Duodenal mucosa (tissue), 2 donors: Measurements from ENCODE around the gene FOXO4.
"Not testable (repeated sequence)": the region's sequence is repeated elsewhere in the genome, so short reads cannot be mapped to it uniquely, and the experiment has no call there.

Experiments
- H3K27ac ChIP-seq: one replicate; pipeline ENCODE4 v1.7.0; 2013; ENCODE audit warnings: low read depth, low read length
- H3K27me3 ChIP-seq, 2 donors: one replicate each; pipeline ENCODE4 v1.7.0; 2013; ENCODE audit warnings: low read length in 2 of 2, control low read depth in 1 of 2; ENCODE audit not compliant: insufficient read depth in 2 of 2, control insufficient read depth in 1 of 2
- H3K36me3 ChIP-seq, 2 donors: one replicate each; pipeline ENCODE4 v1.7.0; 2013; ENCODE audit warnings: low read length in 2 of 2, control low read depth in 1 of 2; ENCODE audit not compliant: insufficient read depth in 2 of 2, control insufficient read depth in 1 of 2
- H3K4me1 ChIP-seq, 2 donors: one replicate each; pipeline ENCODE4 v1.7.0; 2013; ENCODE audit warnings: low read length in 2 of 2, control low read depth in 1 of 2; ENCODE audit not compliant: insufficient read depth in 2 of 2, control insufficient read depth in 1 of 2
- H3K4me3 ChIP-seq, 2 donors: one replicate each; pipeline ENCODE4 v1.7.0; 2013; ENCODE audit warnings: low read length in 2 of 2, low read depth in 1 of 2
- H3K9ac ChIP-seq, 2 donors: one replicate each; pipeline ENCODE4 v1.7.0; 2013; ENCODE audit warnings: low read length in 2 of 2, low read depth in 1 of 2
- H3K9me3 ChIP-seq, 2 donors: one replicate each; pipeline ENCODE4 v1.7.0; 2013; ENCODE audit warnings: low read length in 2 of 2, control low read depth in 1 of 2; ENCODE audit not compliant: control insufficient read depth in 1 of 2

The FOXO4 gene

GRCh38 chrX:71095555-71095980 is at the start of gene FOXO4:
Gene FOXO4, plus strand, starts transcription at chrX:71095851. Its CDS starts 678 bp downstream, at chrX:71096529.
- H3K4me1 ChIP-seq = peaks cover 10 to 21% of the 10 kb centered on the region in 2 donors
- H3K36me3 ChIP-seq = no peaks in the 10 kb centered on the region
- no peaks in the 10 kb centered on the region for H3K9me3 ChIP-seq
- H3K4me3 ChIP-seq = peak within 1 kb of the TSS; percentile 84 to 86
- H3K9ac ChIP-seq = peak within 1 kb of the TSS; percentile 66 to 68
- no peak within 1 kb of the TSS for H3K27ac ChIP-seq
- H3K27me3 ChIP-seq = no peaks in the 10 kb centered on the region

- not testable (repeated sequence) for H3K27ac ChIP-seq, H3K36me3 ChIP-seq, H3K4me3 ChIP-seq, H3K9me3 ChIP-seq, H3K4me1 ChIP-seq, H3K27me3 ChIP-seq, H3K9ac ChIP-seq
Observed at GRCh38 chrX:71047891-71048290, 47.8 kb upstream of the FOXO4 start.

GRCh38 chrX:71052721-71053120 is 42.9 kb upstream of the FOXO4 start:
- Histone ChIP-seq H3K9me3 (no peaks in the 10 kb centered on the region), H3K9ac (no peak overlapping the region), H3K4me1 (no peaks in the 10 kb centered on the region), H3K27me3 (no peaks in the 10 kb centered on the region), H3K27ac (no peak overlapping the region), H3K4me3 (peak overlapping the region; percentile 18 to 22), H3K36me3 (no peaks in the 10 kb centered on the region)

GRCh38 chrX:71053217-71053621 is 42.4 kb upstream of the FOXO4 start:
- Histone ChIP-seq H3K9me3 (no peaks in the 10 kb centered on the region), H3K36me3 (no peaks in the 10 kb centered on the region), H3K4me3 (peak overlapping the region; percentile 22 to 36), H3K27ac (no peak overlapping the region), H3K27me3 (no peaks in the 10 kb centered on the region), H3K9ac (no peak overlapping the region), H3K4me1 (no peaks in the 10 kb centered on the region)

- no peaks in the 10 kb centered on the region for H3K4me1 ChIP-seq
- no peaks in the 10 kb centered on the region for H3K27me3 ChIP-seq
- H3K9ac ChIP-seq = no peak overlapping the region
- H3K9me3 ChIP-seq = no peaks in the 10 kb centered on the region
- H3K36me3 ChIP-seq = peaks cover 4 to 18% of the 10 kb centered on the region in 2 donors
- H3K27ac ChIP-seq = no peak overlapping the region
- H3K4me3 ChIP-seq = no peak overlapping the region
Observed at GRCh38 chrX:71056867-71057266, 38.8 kb upstream of the FOXO4 start.

- Histone ChIP-seq H3K36me3 (peaks cover 4 to 24% of the 10 kb centered on the region in 2 donors), H3K4me3 (no peak overlapping the region), H3K27me3 (no peaks in the 10 kb centered on the region), H3K9ac (no peak overlapping the region), H3K4me1 (no peaks in the 10 kb centered on the region), H3K27ac (no peak overlapping the region), H3K9me3 (no peaks in the 10 kb centered on the region)
Observed at GRCh38 chrX:71057848-71058530, 37.7 kb upstream of the FOXO4 start.

GRCh38 chrX:71060127-71060526 is 35.5 kb upstream of the FOXO4 start:
- H3K9ac ChIP-seq = no peak overlapping the region
- no peaks in the 10 kb centered on the region for H3K9me3 ChIP-seq

GRCh38 chrX:71067089-71067488 is 28.6 kb upstream of the FOXO4 start:
- H3K9ac ChIP-seq = peak overlapping the region; percentile 58 to 66
- no peak overlapping the region for H3K27ac ChIP-seq
- H3K27me3 ChIP-seq = no peaks in the 10 kb centered on the region
- H3K36me3 ChIP-seq = peaks cover 0 to 5% of the 10 kb centered on the region in 2 donors
- no peaks in the 10 kb centered on the region for H3K9me3 ChIP-seq
- H3K4me3 ChIP-seq = peak overlapping the region; percentile 87 to 89
- H3K4me1 ChIP-seq = peaks cover 0 to 5% of the 10 kb centered on the region in 2 donors

More at GRCh38 chrX:71060127-71060526, 35.5 kb upstream of the FOXO4 start:
- H3K27me3 ChIP-seq = no peaks in the 10 kb centered on the region
- no peak overlapping the region for H3K27ac ChIP-seq
- H3K4me3 ChIP-seq = no peak overlapping the region
- H3K4me1 ChIP-seq = no peaks in the 10 kb centered on the region
- peaks cover 4 to 24% of the 10 kb centered on the region in 2 donors for H3K36me3 ChIP-seq

GRCh38 chrX:71067712-71068043 is 28.0 kb upstream of the FOXO4 start:
- Histone ChIP-seq H3K9me3 (no peaks in the 10 kb centered on the region), H3K36me3 (peaks cover 0 to 2% of the 10 kb centered on the region in 2 donors), H3K4me1 (peaks cover 0 to 5% of the 10 kb centered on the region in 2 donors), H3K27me3 (no peaks in the 10 kb centered on the region), H3K27ac (peak overlapping the region; percentile 73), H3K4me3 (peak overlapping the region; percentile 87 to 89), H3K9ac (peak overlapping the region; percentile 58 to 66)

- Histone ChIP-seq H3K36me3 (no peaks in the 10 kb centered on the region), H3K4me1 (peaks cover 0 to 5% of the 10 kb centered on the region in 2 donors), H3K27ac (peak within 1 kb of the TSS; percentile 73), H3K9me3 (no peaks in the 10 kb centered on the region), H3K4me3 (peak within 1 kb of the TSS; percentile 87 to 89), H3K9ac (peak within 1 kb of the TSS; percentile 65 to 89), H3K27me3 (no peaks in the 10 kb centered on the region)
Observed at GRCh38 chrX:71068044-71068918, 27.4 kb upstream of the FOXO4 start, which contains the start of gene SNX12. Gene SNX12, minus strand, starts transcription at chrX:71068334. Its CDS starts 28 bp downstream, at chrX:71068306.
